Stromal cell of bone marrow (primary cell): Measurements from ENCODE around the gene SLC35E1.

Experiments
- DNase-seq: peaks from one replicate; pipeline ENCODE4 v3.0.0-alpha.2; 2012; ENCODE audit warnings: low read depth

SLC35E1 gene

DNA sequence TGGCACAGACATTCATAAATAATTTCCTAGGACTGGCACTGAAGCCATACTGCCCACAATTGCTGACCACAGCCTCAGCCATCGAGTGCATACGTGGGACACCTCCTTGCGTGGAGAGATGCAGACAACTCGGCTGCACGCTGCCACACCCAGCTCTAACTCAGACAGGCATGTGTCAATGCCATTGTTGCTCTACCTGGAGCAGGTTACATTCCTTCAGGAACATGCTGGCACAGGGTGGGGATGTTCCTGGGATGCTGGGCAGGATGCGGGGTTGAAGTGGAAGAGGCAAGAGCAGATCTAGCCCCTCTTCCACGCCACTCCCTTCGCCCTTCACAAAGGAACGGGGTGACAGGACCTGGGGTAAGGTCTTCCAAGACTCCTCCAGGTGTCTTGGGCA lies 24.2 kb upstream of the SLC35E1 start:
- DNase-seq = no peak

- DNase-seq = no peak
Measured at GRCh38 chr19:16595097-16595496, 22.9 kb upstream of the SLC35E1 start.

- DNase-seq = no peak
Measured at GRCh38 chr19:16594681-16595091, 22.5 kb upstream of the SLC35E1 start.

- DNase-seq = no peak
Measured at GRCh38 chr19:16594131-16594586, 21.9 kb upstream of the SLC35E1 start.

- DNase-seq = no peak
Measured at GRCh38 chr19:16593181-16593580, 21.0 kb upstream of the SLC35E1 start.

DNA sequence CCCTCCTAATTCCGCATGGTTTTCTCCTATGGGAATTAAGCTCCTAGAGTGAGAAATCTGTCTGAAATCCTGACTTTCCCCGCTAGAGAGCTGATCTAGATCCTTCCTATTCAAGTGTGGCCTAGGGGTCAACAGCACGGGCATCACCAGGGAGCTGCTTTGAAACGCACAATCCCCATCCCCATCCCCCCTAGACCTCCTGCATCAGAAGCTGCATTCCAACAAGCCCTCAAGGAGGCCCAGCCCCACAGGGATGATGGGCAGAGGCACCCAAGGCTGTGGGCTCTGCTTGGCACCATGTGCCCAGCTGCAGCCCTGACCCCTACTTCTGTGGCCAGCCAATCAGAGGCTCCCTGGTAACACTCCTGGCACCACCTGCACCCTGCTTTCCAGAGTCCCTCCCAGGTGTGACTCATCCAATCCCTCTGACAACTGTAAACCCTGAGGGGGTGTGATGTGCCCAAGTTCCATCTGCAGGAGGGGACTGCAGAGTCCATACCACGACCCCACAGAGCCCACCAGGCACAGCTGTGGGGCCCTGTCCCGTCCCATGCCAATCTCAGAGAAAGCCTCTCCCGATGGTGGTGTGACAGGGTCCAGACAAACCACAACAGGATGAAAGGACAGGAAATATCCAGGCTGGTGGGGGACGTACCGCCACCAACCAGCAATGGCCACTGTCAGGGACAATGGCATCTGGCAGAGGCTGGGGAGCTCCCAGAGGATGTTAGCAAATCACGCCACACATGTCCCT lies 19.8 kb upstream of the SLC35E1 start:
- no peak for DNase-seq

- DNase-seq = no peak
Measured at GRCh38 chr19:16590876-16591802, 18.9 kb upstream of the SLC35E1 start.

- no peak for DNase-seq
Measured at GRCh38 chr19:16589917-16590316, 17.7 kb upstream of the SLC35E1 start.

GRCh38 chr19:16588824-16589577 lies 16.8 kb upstream of the SLC35E1 start:
- DNase-seq = no peak

- DNase-seq = no peak
Measured at GRCh38 chr19:16587833-16588823, 15.9 kb upstream of the SLC35E1 start.

- DNase-seq = no peak
Measured at GRCh38 chr19:16586991-16587832, 15.0 kb upstream of the SLC35E1 start.

- DNase-seq = no peak
Measured at GRCh38 chr19:16586477-16586871, 14.3 kb upstream of the SLC35E1 start.

DNA sequence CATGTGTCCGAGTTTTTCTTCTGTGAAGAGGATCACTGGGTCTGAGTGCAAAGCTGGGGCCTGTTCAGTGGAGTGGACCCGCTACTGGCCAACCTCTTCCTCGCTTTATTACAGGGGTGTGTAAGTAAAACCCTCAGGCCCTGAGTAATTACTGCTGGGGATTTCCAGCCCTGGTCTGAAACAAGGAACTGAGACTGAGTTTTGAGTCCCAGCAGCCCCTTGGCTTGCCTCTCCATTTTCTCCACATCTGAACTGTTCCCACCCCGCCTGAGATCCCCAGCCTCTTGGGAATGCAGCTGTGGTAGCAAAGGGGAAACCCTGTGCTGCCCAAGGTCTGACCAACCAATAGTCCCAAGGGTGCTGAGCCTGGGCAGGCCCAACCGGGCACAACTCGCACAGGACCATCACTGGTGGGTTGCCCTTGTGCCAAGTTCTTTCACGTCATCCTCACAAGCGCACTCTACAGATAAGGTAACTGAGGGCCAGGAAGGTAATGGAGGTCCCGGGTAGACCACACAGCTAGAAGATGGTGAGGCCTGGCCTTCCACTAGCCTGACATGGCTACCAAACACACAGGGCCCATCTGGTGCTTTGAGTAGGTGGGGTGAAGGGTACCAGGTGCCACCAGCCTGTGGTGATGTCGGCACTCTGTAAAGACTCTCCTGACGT lies 13.7 kb upstream of the SLC35E1 start:
- DNase-seq = no peak

DNA sequence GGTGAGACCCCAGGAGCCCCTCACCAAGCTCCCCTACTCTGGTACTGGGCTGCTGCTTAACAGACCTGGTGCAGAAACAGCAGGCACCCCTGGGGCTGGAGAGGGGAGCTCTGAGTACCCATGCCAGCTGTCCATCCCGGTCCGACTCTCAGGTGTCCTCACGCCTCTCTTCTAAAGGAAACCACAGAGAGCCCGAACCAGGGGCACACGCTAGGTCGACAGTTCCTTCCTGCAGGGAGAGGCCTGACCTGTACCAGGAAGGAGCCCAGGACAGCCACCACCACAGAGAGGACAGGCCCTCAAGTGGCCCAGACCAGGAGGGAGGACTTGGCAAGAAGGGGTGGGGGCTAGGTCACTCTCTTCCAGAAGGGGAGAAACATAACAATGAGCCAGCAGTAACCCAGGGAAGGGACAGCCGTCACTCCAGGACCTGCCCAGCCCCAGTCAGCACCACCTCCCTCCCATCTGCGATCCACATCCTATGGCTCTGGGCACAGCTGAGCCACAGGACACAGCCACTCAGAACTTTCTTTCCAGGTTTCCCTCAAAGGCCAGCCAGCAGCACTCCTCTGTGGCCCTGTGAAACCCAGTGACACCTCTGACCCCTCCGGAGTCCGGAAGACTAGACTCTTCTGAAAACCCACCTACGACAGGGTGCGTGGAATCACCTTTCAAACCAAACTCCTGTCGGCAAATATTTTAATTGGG lies 13.0 kb upstream of the SLC35E1 start:
- DNase-seq = no peak

DNA sequence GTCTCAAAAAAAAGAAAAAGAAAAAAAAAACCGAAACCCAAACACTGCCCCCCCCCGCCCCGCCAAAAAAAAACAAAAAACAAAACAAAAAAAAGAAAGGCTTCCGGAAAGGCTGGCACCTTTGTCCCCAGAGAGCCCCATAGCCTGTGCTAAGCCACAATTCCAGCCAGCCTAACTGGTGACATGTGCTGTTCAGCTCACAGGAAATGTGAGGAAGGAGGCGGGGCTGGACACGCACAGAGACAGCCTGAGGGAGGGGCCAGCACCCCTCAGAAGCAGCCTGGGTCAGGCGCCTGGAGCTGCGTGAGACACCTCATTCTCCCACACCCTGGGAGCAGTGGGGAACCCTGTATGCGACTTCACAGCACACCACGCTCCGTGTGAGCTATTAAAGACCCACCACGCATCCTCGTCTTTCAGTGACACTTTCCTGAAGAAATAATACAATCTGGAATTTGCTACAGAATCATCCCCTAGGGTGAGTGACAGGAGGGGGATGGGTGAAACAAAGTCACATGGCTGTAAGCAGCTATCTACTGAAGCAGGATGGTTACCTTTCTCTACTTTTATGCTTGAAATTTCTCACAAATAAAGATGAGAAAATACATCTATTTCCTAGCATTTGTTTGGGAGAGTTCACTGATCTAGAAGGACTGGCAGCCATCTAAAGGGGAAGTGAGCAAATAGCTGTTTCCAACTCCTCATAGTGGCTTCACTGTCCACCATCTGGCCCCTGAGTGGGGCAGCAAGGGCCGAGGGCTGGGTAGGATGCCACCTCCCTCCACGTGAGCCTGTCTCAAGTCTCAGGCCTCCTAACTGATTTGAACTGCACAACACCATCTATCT lies 12.3 kb upstream of the SLC35E1 start:
- peak; percentile 64 for DNase-seq

DNA sequence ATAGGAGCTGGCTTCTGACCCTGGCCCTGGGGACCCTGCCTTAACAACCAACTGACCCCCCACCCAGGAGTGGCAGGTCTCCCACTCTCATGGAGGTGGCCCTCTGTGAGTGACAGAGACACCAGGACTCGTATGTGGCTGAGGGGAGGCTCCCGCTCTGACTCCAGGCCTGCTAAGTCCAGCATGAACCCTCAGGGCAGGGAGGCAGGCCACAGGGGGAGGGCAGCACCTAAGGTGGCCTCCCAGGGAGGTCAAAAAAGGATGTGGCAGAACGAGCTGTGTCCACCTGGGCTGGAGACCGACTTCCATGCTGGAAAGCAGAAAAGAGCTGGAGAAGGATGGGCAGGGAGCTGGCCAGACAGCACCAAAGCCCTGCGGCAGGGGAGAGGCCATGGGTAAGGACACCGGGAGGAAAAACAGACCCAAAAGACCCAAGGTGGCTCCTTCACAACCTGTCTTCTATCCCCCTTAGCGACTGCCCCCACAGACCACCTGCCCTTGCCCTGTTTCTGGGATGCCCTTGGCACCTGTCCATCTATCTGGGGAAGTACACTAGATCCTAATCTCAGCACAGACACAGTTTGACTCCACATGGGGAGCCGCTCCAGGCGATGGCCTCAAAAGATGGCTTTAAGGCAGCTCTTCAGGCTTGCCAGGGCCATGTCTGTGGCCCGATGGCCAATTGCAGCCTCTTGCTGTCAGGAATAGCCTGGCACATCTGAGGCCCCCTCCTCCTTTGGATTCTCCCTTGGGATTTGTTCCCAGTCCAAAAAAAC lies 10.5 kb upstream of the SLC35E1 start:
- DNase-seq = no peak

GRCh38 chr19:16581971-16582343 lies 9.7 kb upstream of the SLC35E1 start:
- no peak for DNase-seq
